DMS53 treated with DMSO at 0.1 percent for 48 hours (cell line): ENCODE data around the gene SPTBN4.
A peak's percentile ranks its signal among the peaks of the same experiment; 100 is the strongest.
"Not testable (repeated sequence)": the region's sequence is repeated elsewhere in the genome, so short reads cannot be mapped to it uniquely, and the experiment has no call there.

Experiments
- DNase-seq: peaks from one replicate; lab custom pipeline; 2025; ENCODE audit not compliant: unreplicated experiment; lab: John Stamatoyannopoulos, UW

The SPTBN4 gene

DNA sequence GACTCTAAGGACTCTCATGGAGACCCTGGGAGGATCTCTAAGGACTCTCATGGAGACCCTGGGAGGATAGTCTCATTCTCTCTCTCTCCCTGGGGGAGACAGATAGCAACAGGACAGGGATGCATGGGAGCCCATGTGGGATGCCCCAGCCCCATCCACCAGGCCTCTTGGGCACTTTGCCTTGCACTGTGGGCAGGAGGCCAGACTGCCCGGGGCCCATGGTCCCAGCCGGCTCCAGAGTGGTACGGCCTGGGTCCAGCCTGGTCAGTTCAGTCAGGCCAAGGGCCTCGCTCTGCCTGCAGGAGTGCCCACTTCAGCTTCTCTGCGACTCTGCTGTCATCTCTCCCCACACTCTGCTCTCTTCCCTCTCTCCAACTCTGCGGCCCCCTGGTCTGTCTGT is 61.3 kb downstream of the SPTBN4 start:
- no peak for DNase-seq

DNA sequence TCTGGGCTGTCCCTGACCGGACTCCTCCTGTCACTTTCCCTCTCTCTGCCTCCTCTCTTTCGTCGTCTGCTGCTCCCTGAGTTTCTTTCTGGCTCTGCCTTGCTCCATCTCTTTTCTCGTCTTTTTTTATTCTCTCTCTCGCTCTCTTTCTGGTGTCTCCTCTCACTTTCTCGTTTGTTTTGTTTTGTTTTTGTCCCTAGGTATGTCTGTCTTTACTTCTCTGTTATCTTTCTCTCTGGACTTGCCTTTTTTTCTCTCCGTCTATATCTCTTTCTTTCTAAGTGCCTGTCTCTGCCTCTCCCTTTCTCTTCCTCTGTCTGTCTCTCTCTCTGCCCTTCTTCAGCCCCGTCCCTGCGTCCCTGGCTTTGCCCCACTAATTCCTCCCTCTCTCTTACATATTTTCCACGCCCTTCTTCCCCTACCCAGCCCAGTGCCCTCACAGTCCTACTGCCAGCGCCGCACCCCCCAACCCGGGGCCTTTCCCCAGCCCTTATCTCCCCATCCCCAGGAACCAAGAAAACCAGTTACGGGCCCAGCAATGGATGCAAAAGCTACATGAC is 61.8 kb downstream of the SPTBN4 start:
- no peak for DNase-seq

DNA sequence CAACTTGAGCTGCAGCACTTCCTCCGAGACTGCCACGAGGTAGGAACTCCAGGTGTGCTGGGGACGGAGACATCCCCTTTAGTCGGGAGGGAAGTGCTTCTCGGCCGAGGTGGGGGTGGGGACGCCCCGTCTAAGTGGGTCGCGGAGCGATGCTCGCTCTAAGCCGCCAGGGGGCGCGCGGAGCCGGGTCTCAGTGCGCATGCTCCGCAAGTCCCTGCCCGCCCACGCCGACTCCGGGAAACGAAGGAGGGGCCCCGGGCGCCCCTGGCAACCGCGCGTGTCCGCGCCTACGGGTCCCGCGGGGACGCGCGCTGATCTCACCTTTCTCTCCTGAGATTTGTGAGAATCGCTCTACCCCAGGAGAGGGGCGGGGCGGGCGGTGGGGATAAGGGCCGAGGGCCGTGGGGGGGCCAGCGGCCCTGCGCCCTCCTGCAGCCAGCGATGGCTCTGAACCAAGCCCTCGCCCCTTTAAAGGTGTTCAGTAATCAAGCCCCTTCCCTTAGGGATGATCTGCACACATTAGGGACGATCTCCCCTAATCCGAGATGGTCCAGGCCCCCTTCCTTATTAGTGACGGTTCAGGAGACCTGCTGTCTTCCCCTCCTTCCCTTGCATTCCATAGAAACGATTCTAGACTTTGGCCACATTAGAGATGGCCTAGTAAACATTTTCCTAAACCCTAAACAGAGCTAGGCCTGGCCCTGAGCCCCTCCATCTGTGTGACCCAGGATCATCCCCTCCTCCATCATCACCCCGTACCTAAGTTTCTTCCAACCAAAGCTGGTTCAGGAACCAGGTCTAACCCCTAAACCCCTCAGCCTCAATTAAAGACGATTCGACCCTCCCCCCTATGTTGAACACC is 62.5 kb downstream of the SPTBN4 start:
- peak; percentile 93 for DNase-seq

DNA sequence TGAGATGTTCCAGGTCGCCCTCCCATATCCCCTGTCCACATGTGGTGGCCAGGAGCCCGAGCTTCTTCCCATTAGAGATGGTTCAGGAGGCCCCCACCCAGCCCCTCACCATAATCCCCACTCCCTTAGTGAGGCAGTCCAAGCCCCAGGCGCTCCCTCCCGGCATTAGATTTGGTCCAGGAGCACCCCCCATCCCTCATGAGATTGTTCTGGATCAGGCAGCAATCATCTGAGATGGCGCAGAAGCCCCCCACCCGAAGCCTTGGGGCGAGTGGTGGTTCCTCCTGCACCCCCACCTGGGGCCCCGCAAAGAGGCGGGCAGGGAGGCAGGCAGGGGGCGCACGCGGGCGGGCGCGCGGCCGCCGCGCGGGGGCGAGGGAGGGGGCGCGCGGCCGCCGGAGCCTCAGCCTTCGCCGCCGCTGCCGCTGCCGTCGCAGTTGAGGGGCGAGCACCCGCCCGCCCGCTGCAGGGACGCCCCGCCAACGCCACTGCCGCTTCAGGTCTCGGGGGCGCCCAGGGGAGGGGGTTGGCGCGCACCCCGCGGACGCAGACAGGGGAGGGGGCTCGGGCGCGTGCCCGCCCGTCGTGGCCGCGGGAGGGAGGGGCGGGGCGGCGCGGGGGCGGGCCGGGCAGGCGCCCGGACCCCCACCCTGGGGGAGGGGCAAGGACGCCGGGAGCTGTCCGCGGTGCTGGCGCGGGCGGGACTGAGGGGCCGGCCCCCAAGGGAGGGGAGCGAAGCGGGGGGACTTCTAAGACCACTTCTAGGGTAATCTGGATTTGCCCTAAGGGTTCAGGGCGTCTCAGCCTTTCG is 63.5 kb downstream of the SPTBN4 start:
- peak; percentile 26 for DNase-seq

DNA sequence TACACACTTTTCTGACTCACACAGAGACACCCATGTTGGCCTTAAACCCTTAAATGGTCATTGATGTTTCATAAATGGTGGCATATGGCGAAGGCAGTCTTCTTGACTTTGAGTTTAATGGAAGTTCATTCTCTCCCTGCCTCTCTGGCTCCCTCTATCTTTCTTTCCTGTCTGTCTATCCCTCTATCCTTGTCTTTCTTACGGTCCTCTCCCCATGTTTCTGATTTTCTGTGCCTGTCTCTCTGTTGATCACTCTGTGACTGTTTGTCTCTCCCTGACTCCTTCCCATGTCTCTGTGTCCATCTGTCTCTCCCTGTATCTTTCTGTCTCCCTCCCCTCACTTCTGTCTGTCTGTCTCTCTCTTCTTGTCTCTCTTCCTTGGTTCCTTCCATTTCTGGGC is 66.7 kb downstream of the SPTBN4 start:
- DNase-seq, result no peak

DNA sequence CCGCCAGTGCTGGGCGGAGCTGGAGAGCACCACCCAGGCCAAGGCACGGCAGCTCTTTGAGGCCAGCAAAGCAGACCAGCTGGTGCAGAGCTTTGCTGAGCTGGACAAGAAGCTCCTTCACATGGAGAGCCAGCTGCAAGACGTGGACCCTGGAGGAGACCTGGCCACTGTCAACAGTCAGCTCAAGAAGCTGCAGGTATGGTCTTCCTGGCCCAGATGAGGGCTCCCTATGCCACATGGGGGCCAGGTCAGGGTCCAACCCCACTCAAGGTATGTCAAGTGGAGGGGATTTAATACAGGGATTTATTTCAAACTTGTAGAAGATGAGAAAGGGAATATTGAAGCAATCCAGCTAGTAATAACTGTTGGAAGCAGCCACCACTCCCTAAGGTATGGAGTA is 67.3 kb downstream of the SPTBN4 start:
- no peak for DNase-seq

DNA sequence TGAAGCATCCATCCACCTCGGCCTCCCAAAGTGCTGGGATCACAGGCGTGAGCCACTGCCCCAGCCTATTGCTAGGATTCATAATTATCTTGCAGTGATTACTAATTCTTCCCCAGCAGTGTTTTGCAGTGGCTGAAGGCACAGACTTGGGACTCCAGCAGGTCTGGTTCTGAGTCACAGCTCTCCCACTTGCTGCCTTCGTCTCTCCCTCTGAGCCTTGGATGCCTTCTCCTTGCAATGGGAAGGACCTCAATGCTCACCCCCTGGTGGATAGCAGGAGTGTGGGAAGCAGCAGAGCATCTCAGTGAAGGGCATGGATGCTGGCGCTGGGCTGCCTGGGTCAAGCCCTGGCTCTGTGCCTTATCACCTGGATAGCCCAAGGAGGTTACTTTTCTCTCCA is 72.3 kb downstream of the SPTBN4 start:
- DNase-seq, result no peak

DNA sequence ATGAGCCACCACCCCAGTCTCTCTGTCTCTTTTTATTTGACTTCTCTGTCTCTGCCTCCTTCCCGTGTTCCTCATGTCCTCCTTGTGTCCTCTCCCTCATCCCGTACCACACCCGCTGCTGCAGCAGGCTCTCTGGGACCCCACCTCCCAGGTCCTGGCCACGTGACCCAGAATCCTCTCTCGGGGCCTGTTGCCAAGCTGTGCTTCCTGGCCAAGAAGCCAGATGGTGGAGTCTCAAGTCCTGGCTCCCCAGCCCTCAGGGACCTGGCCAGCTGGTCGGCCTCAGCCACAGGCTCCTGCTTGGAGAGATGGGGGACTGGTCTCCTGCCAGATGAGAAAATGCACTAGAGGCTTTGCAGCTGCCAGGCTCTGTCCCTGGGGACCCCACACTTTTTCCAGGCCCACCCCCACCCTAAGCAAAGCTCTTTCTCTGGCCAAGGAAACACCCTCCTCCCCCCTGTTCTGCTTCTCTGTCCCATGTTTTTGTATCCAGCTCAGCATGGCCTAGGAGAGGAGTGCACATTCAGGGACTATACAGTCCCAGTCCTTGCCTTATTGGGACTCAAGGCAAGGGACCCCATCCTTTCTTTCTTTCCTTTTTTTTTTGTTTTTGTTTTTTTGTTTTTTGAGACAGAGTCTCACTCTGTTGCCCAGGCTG is 75.5 kb downstream of the SPTBN4 start:
- DNase-seq, result no peak

DNA sequence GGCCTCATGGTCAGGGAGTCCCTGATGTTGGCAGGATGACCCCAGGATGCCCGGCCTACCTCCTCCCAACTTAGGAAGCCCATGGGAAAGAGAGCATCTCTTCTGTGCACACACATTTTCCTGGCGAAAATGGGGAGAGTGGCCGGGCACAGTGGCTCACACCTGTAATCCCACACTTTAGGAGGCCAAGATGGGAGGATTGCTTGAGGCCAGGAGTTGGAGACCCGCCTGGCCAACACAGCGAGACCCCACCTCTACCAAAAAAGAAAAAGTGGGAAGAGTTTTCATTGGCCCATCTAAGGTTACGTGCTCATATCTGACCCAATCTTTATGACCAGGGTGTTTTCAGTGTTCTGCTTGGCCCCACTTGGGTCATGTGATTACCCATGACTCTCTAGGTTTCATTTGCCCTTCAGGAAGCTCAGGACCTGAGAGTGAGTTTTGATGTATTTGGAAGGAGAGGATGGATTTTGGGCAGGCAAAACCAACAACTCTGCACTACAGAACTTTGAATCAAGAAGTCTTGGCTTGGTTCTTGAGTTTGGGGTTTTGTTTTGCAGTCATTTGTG is 76.3 kb downstream of the SPTBN4 start:
- DNase-seq, result no peak

DNA sequence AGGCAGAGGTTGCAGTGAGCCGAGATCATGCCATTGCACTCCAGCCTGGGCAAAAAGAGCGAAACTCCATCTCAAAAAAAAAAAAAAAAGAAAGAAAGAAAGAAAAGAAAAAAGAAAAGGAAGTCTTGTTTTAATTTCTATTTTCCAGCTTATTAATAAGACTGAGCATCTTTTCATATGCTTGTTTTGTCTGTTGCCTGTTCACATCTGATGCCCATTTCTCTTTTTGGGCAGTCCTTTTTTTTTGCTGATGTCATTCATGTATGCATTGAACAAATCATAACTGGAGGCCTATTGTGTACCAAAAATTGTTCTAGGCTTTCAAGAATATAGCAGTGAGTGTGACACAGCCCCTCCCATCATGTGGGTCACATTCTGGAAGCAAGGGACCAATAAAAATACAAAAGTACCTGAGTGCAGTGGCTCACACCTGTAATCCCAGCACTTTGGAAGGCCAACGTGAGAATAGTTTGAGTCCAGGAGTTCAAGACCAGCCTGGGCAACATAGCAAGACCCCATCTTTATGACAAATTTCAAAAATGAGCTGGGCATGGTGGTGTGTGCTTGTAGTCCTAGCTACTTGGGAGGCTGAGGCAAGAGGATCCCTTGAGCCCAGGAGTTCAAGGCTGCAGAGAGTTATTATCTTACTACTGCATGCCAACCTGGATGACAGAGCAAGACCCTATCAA is 79.5 kb downstream of the SPTBN4 start:
- not testable (repeated sequence) for DNase-seq

DNA sequence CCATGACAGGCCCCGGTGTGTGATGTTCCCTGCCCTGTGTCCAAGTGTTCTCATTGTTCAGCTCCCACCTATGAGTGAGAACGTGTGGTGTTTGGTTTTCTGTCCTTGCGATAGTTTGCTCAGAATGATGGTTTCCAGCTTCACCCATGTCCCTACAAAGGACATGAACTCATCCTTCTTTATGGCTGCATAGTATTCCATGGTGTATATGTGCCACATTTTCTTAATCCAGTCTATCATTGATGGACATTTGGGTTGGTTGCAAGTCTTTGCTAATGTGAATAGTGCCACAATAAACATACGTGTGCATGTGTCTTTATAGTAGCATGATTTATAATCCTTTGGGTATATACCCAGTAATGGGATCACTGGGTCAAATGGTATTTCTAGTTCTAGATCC is 80.4 kb downstream of the SPTBN4 start:
- DNase-seq, result not testable (repeated sequence)

DNA sequence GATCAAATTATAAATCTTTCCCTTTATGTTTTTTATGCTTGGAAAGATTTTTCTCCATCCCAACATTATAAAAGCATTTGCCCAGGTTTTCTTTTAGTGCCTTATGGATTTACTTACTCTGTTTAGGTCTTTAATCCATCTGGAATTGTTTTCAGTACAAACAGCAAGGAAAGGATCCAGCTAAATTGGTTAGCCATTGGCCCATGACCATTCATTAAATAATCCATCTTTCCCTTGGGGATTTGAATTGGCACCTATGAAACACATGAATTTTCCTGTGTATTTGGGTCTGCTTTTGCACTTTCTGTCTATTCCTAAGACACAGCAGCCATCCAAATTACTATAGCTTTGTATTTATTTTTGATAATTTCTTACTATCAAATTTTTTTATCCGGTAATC is 81.0 kb downstream of the SPTBN4 start:
- DNase-seq, result no peak

DNA sequence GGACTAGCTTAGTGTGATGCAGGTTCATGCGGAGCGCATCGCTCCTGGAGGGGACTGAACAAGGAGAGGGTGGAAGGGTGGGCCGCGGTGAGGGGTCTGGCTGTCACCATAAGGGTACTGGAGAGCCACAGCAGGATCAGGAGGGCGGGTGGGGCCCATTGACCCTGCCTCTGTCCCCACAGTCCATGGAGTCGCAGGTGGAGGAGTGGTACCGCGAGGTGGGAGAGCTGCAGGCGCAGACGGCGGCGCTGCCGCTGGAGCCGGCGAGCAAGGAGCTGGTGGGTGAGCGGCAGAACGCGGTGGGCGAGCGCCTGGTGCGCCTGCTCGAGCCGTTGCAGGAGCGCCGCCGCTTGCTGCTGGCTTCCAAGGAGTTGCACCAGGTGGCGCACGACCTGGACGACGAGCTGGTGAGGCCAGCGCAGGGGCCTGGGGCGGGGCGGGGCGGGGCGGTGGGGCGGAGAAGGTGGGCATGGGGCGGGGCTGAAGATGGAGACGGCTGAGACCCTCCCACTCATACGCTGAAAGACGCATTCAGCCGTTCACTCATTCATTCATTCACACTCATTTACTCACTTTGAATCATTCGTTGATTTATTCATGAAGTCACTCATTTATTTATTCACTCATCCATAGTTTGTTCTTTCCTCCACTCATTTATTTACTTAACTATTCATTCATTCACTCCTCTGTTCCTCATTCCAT is 82.4 kb downstream of the SPTBN4 start:
- DNase-seq, result peak; percentile 43

DNA sequence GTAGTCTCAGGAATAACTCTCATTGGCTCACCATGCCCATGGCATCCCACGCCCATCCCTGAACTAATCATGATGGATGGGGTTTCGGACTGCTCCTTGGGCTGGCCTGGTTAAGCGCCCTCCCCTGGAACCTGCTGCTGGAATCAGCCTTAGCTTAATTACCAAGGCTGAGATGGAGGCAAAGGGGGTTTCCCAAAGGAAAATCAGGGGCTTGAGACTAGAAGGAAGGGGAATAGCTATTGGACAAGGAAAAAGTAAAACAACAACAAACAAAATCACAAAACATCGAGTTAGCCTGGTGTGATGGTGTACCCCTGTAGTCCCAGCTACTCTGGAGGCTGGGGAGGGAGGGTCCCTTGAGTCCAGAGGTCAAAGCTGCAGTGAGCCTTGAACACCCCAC is 84.2 kb downstream of the SPTBN4 start:
- DNase-seq, result no peak

DNA sequence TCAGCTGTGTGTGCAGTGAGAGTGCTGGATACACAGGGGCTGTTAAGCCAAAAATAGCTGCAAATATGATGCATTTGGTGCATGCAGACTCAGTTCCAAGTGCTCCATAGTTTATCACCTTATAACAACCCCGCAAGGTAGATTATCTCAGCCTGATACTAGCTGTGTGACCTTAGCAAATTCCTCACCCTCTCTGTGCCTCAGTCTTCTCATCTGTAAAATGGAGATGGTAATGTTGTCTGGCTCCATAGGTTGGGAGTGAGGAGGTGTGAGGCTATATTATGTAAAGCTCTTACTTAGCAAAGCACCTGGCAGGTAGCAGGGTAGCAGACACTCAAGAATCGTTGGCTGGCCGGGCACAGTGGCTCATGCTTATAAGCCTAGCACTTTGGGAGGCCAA is 86.0 kb downstream of the SPTBN4 start:
- no peak for DNase-seq

DNA sequence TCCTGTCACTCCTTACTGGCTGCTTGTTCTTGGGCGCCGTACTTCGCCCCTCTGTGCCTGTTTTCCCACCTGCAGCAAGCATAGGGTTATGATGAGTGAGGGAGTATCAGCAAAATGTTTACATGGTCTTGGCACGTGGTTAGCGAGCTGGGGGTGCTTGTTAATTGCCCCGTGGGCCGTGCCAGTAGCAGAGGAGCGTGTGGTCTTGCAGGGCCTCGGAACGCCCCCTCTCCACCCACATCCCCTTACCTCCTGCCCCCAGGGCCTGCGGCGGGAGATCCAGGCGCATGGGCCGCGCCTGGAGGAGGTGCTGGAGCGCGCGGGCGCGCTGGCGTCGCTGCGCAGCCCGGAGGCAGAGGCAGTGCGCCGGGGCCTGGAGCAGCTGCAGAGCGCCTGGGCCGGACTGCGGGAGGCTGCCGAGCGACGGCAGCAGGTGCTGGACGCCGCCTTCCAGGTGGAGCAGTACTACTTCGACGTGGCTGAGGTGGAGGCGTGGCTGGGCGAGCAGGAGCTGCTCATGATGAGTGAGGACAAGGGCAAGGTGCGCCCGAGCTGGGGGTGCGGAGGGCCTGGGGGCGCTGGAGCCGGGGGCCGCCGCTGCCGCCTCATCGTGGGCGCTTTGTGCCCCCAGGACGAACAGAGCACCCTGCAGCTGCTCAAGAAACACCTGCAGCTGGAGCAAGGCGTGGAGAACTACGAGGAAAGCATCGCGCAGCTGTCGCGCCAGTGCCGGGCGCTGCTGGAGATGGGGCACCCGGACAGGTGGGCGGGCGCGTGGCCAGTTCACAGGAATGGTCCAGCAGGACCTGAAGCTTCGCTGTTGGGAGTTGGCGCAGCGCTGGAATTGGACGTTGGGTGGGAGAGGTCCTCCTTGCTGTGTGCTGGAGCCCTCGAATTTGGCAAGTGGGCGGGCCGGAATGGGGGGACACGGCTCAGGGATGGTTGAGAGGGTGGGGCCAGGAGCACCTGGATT is 87.4 kb downstream of the SPTBN4 start:
- peak; percentile 48 for DNase-seq

DNA sequence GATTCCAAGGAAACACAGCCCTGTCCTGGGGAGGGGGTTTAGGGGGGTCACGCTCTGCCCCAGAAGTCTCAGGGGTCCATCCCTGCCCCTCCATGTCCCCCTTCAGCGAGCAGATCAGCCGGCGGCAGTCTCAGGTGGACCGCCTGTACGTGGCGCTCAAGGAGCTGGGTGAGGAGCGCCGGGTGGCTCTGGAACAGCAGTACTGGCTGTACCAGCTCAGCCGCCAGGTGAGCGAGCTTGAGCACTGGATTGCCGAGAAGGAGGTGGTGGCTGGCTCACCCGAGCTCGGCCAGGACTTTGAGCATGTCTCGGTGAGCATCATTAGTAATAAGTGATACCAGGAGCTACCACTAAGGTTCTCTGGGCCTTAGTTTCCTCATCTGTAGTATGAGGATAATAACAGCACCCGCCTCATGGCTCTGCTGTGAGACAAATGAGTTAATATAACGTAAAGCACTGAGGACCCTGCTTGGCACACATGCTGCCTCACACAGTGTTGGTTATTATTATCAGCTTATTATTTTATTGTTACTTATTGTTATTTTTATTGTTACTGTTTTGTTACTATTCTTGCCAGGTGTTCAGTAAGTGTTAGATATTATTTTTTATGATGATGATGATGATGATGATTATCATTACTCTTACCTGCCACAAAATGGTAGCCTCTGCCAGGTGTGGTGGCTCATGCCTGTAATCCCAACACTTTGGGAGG is 89.3 kb downstream of the SPTBN4 start:
- no peak for DNase-seq

DNA sequence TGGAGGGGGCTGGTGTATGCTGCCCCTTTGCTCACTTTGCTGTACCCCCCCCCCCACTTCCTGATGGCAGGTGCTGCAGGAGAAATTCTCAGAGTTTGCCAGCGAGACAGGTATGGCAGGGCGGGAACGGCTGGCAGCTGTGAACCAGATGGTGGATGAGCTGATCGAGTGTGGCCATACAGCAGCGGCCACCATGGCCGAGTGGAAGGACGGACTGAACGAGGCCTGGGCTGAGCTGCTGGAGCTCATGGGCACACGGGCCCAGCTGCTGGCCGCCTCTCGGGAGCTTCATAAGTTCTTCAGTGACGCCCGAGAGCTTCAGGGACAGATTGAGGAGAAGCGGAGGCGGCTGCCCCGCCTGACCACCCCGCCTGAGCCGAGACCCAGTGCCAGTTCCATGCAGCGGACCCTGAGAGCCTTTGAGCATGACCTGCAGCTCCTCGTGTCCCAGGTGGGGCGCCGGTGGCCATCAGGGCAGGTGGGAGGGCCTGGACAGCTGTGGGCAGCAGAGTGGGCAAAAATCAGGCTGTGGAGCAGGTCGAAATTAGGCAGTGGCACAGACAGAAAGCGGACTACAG is 90.2 kb downstream of the SPTBN4 start:
- no peak for DNase-seq
